GM21737 (cell line): ENCODE results near the gene MLYCD.

Experiments used
- ATAC-seq: cut with Tn5 transposase; IDR thresholded peaks from one replicate; pipeline ENCODE4 v1.9.1; 2021; ENCODE audit warnings: mild to moderate bottlenecking, moderate library complexity; ENCODE audit not compliant: unreplicated experiment

MLYCD gene

DNA sequence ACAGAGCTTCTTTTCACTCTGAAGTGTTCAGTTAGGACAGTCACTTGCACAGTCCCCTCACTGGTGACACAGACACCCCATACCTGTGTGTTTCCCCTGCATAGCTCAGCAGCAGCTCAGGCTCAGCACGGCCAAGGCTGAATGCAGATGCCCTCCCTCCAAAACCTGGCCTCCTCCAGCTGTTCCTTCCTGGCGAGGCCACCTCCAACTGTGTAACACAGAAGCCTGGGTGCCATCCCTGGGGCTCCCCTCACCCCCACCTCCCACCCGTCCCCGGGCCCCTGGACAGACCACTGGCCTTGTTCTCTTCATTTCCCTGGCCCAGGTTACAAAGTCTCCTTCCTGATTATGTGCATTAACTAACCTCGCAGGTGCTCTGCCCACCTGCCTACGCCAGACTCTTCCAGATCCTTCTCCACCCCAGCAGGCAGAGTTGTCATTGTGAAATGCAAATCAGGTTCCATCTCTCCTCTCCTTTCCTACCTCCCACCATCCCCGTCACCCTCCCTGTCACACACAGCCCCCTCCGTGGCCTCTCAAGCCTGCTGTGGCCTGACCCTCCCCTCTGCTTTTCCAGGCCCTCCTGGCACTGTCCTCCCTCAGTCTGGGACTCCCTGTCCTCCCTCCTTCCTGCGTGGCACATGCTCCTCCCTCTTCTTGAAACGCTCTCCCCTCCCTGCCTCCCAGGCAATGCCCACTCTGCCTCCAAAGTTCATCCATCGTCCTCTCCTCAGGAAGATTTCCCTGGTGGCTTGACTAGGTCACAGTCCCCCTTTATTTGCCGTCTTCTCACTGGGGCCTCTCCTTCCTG lies 26.4 kb downstream of the MLYCD start:
- ATAC-seq: no peak

DNA sequence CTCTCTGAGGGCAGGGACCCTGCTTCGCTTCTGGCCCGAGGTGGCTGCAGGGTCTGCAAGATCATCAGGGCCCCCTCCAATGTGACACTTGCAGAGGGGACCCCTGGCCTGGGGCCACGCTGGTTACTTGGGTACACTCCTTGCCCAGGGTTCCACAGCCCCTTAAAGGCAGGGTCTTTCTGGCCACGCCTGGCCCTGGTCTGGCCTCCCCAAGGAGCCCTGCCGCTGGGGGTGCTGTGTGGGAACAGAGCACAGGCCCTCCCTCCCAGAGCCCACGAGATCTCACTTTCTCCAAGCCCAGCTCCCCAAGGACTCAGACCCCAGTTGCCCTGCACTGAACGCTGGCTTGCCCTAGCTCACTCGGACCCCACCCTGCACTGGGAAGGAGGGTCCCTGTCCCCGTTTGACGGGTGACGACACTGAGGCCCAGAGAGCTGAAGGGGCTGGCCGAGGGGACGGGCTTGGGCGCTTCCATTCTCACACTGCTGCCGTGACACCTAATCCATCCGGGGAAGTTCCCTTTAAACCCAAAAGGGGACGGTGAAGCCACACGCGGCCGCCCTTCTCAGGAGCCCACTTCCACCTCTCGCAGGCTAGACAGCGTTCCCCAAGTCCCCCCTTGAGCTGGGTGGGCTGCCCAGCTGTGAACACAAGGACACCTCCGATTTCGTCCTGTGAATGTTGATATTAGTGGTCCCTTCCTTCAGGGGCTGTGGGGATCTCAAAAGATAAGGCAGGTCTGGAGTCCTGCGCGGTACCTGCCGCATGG lies 27.2 kb downstream of the MLYCD start:
- no peak for ATAC-seq

DNA sequence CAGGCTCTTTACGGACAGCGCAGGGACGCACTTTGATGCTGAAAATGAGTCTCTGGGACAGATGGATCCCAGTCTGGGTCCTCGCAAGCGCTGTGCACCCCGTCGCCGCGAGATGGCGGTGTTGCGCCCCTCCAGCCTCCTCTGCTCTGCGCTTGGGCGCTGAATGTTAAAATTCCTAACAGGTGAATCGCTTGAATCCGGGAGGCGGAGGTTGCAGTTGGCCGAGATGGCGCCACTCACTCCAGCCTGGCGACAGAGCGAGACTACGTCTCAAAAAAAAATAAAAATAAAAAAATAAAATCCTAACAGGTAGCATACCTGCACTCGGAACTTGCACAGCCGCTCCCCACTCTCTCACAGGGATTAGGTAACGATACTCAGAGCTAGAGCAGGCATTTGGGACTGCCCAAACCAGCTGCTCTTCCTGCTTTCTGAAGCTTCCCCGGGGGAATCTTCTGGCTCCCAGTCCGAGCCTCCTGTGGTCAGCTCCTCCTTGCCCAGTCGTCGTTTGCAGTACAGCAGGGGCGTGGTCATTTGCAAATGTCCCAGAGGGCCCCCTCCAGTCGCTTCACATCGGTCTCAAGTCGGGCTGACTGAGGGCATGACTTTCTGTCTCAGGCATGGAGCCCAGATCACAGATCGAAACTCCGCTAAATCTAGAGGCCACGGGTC lies 27.9 kb downstream of the MLYCD start:
- no peak for ATAC-seq

DNA sequence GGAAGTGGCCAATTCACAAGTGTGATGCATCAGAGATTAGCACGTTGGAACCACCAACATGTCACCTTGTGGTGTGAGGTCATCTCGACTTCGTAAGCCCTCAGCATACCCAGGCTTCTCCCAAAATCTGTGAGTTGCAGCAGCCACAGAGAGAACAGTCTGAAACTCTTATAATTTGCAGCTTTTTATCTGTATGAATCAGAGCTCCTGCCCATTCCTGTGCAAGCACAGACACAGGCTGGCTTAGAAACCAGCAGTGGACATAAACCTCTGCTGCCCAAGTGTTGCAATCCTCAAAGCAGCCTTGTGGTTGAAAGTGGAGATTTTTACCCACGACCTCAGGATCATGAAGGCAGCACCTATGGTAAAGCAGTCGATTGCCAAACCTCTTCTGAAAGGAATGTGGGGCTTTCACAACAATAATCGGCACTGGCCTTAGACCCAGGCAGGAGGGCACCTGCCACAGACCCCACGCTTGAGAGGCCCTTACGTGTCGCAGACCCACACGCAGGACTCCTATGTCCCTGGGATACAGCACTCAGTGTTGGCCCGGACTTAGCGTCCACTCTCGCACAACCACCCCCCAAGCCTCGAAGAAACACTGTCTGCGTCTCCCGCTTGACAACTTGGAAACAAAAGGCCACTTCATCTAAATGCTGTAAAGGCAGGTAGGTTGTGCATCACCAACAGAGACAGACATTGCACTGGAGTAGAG lies 29.6 kb downstream of the MLYCD start:
- ATAC-seq: no peak

DNA sequence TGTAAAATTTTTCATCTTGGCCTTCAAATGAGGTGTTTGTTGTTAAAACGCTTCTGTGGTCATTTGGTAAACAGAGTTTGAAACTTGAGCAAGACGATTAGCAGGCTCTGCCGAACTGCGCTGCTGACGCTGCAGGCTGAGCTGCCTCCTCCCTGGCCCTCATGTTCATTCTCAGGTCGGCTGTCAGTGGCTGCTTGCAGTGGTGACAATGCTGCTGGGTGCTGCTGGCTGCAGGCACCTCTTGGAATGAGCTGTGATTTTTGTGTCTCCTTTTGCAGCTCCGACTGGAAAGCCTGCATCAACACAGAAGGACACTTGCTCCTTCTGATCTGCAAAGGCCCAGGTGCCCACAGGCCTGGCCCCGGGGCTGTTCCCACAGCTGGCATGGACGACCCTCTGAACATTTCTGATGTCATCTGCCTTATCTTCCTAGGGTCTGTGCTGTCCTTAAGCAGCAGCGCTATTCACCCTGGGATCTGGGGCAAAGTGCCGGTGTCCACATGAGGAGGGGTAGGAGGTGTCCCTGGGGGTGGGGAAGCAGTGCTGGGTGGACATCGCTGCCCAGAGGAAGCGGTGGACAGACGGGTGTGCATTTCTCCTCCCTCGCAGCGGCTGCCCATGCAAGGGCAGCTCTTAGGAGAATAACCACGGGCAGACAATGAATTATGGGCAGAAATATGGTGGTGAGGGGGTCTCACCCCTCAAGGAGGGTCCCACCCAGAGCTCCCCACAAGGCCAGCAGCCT lies 31.1 kb downstream of the MLYCD start:
- no peak for ATAC-seq

DNA sequence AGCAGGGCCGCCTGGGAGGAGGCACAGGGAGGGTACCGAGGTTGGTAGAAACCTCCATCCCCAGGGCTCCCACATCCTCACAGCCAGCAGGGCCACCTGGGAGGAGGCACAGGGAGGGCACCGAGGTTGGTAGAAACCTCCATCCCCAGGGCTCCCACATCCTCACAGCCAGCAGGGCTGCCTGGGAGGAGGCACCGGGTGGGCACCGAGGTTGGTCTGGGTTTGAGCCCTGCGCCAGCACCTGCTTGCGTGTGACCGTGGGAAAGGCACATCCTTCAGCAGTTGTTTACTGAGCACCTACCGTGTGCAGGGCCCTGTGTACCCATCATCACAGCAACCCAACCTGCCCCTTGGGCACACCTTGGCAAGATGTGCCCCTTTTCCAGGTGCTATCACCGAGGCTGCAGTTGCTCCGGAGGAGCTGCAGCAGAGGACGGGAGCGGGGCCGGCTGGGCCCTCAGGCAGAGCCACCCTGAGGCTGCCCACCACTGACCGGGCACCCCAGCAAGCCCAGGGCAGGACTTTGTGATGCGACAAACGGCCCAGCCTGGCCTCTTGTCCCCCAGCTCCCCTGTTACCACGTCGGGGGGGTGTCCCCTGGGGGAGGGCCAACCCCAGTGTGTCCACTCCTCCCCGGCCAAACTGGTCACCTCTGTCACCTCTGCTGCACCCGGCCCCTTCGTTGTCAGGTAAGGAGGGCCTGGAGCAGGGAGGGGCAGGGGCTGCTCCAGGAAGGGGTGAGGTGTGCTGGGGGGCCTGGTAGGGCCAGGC lies 32.0 kb downstream of the MLYCD start:
- no peak for ATAC-seq

DNA sequence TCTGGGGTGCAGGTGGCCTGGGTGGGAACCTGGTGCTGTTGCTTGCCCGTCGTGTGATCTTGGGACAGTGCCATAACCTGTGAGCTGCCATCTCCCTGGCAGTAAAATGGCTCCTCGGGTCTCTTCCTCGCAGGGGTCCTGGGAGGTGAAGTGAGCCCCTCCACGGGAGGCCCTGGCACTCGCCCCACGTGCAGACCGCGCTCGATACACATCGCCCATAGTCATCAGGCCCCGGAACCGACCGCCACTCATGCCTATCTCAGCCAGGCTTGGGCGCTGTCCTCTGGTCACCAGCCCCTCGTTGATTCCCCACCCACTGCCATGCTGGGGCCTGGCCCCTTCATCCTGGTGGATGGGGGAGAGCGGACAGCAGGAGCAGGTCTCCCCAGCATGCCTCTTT lies 32.6 kb downstream of the MLYCD start:
- no peak for ATAC-seq

DNA sequence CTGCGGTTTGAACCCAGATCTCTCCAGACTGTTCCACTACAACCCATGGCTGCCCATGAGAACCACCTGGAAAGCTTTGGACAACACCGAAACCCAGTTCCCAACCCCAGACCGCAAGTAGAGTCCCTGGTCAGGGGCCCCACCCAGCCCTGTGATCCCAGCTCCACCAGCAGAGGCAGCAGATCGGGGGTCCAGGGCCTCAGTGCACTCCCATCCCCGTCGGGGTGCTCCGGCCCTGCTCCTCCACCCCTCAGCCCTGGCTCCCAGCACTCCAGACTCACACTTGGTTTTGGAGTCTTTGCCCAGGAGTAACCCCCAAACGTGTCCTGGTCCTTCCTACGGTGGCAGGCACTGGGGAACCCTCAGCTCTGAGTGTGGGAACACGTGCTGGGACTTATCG lies 33.4 kb downstream of the MLYCD start:
- ATAC-seq: no peak

DNA sequence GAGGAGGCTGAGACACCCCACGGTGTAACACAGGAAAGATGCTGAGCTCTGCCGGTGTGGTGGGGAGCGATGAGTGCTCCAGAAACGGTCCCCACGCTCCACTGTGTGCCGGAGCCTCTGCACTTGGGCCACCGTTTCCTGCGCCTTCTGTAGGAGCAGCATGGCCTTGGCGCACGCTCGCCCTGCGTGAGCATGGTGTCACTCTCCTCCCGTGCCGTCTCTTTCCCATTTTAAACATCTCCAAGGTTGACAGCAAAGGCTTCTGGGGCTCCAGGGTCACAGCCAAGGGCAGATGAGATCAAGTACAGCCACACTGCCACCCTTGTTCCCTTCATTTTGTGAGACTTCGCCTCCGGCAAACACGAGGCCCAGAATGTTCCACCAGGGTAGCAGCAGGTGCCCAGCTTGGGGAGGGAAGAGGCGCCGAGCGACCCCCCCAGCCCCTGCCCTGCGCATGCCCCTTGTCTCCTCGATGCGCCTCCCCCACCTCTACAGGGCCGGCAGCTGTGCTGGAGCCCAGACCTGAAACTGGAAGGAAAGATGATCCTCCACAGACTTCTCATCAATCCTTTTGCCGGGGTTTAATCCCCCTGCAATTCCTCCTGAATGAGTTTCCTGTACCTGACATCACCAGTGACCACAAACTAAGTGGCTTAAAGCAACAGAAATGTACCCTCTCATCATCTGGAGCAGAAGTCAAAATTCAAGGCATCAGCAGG lies 34.2 kb downstream of the MLYCD start:
- ATAC-seq: no peak

DNA sequence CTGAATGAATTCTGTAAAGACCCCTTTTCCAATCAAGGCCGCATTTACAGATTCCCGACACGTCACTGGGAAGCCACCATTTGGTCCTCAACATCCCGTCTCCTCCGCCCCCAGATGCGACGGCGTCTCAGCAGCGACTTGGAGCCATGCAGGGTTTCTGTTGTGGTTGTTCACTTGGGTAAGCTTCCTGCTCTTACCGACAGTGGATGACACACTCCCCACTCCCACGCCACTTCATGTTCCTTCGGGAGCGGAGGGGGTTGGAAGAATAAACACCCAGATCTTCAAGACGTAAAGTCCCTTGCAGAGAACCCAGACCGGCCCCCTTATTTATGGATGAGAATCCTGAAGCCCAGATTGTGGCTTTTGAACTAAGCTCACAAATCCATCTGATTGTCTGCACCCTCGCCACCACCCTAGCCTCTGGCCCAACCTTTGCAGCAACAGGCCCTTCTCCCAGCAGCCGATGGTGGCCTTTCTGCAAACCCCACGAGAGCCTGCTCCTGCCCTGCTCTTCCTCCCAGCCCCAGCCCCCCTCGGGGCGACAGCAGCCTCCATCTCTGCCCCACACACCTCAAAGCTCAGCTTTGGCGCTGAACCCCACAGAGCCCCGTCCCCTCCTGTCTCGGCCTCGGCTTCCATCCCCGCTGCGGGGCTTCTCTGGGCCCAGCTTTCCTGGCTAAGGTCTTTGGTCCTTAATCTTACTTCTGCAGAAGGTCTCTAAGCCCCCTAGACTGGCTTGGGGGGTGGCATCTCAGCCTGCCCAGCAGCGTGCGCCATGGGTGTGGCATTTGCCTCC lies 35.2 kb downstream of the MLYCD start:
- ATAC-seq: no peak

DNA sequence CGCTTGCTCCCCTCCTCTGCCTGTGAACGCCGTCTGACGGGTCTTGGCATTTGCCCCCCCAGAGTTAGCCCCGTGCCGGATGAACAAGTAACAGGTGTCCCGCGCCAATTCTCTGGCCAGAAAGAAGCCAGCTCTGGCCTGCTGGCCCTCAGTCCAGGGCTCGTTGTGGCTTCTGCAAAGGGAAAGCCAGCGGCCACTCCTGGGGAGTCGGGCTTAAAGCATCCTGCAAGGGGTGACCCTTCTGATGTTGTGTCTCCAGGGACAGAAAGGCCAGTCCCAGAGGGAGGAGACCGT lies 35.7 kb downstream of the MLYCD start:
- ATAC-seq: no peak

DNA sequence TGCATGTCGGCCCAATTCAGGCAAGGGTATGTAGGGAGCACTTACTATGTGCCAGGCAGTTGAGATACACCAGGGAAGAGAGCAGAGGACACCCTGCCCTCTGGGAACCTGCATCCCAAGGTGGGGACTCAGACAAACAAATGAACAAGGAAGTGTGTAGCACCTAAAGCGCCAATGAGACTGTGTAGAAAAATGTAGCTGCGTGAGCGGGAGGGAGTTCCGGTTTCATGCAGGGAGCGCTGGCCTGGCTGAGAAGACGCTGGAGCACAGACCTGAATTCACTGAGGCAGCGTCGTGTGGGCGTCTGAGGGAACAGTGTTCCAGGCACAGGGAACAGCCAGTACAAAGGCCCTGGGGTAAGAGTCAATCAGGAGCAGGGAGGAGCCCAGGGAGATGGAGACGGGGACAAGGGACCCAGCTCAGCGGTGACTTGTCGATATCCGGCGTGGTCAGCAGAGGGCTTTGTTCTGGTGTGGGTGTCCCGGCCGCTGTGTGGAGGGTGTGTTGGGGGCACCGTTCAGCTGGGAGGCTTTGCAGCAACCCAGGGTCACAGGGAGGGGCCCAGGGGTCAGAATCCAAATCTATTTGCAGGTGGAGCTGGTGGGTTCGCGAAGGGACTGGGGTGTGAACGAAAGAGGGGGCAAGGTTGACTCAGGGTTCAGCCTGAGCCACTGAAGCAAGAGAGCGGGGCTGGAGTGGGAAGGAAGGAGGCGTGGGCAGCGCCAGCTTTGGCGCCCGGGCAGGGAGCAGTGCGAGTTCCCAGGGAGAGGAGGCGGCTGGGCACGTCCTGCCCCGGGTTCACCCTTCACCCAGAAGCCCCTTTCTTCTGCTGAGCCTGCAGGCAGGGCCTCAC lies 36.3 kb downstream of the MLYCD start:
- no peak for ATAC-seq

DNA sequence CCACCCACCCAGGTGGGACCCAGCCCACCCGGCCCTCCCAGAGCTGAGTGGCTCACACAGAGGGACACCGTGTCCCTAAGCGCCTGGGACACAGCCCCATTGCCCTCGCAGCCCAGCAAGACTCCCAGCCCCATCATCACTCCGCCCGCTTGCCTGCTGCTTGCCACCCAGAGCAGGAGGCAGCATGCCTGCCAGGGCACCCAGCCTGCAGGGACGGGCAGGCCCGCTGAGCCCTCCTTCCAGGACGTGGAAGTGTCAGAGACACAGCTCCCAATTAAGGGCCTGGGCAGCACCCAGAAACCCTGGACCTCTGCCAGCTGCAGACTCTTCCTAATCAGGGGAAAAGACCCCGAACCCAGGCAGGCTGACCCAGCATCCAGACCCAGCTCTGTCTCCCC lies 36.9 kb downstream of the MLYCD start:
- ATAC-seq: no peak

DNA sequence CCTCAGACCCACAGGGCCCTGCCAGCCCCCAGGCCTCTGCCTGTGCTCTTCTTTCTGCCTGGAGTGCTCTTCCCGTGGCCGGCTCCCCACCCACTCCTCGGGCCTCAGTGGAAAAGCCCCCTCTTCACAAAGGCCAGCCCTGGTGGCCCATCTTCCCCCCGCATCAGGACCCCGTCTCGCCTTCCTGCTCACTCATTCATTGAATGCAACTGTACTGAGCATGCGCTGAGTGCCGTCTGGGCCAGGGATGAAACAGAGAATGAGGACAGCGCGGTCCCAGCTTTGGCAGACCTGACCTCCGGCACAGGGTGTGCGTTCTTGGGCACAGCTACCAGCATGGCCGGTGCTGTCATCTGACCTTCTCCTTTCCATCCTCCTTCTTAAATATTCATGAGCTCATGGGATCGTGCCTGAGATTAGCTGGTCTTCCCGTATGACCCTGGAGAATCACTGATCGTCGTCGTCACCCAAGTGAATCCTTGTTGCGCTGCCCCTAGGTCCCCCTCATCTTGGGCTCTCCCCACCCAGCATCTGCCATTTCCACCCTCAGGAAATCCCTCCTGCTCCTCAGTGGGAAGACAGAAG lies 37.8 kb downstream of the MLYCD start:
- no peak for ATAC-seq

DNA sequence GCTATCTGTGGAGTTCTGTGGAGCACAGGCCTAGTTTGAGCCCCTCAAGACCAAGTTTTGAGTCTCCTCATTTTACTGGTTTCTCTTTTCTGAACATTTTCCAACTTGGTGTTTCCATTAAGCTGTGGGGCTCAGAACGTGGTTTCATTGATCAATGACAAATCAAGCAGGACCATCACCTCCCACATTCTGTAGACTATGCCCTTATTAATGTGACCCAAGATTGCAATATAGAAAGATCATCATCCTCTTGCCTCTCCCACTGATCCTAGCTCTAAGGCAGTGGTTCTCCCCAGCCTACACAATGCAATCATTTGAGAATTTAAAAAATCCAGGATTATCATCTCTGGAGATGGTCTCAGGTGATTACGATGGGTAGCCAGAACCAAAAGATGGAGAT lies 38.4 kb downstream of the MLYCD start:
- no peak for ATAC-seq

DNA sequence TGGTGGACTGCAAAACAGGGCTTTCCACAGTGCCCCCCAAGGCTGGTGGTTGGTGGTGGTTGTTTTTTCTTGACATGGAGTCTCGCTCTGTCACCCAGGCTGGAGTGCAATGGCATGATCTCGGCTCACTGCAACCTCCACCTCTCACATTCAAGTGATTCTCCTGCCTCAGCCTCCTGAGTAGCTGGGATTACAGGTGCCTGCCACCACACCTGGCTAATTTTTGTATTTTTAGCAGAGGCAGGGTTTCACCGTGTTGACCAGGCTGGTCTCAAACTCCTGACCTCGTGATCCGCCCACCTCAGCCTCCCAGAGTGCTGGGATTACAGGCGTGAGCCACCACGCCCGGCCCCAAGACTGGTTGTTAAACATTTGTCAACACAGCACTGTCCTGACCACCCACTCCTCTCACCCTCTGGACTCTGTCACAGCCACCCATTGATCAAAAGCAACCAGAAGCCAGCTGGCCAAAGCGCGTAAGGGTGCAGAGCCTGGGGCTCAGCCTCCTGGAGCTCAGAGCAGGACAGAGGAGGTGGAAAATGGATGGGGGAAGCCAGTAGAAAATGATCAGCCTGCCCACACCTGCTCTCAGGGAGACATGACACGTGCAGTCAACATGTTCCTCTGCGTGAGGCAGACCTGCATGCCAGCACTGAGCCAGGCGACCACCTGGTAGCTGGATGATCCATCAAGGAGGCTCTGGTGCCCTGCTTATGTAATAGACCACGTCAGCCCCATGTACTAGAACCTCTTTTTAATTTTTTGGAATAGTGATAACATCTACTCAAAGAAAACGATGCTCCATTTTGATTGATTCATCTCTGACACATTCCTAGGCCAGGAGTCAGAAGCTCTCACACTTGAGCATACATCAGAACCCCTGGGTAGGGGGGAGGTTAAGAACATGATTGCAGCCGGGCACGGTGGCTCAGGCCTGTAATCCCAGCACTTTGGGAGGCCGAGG lies 39.3 kb downstream of the MLYCD start:
- ATAC-seq: no peak
